Heart left ventricle (tissue), 13 donors: Measurements from ENCODE around the gene KRT8.

ENCODE experiments used
- CTCF ChIP-seq, 12 donors: fragments of 200-600 bp; sonication (generic) in 4 of 12; IDR thresholded peaks; one replicate each; pipeline versions ENCODE4 v1.5.0 to v1.8.0; 2018 to 2022; ENCODE audit warnings: antibody characterized with exemption in 12 of 12, mild to moderate bottlenecking in 5 of 12
- POLR2A ChIP-seq, 2 donors: fragments of 450-650 bp; IDR thresholded peaks; one replicate each; pipeline ENCODE4 v1.6.1; 2017; ENCODE audit warnings: antibody characterized with exemption in 2 of 2, mild to moderate bottlenecking in 2 of 2, moderate library complexity in 2 of 2
- donor health status: ischemic (EF 13 %, LVEDD 7.1; RV severe dilation, severe dysfunction).
- donor health status: DM: no; HTN: yes; CAD: no.
- donor health status: DM: no; HTN: no; CAD: no.
- donor health status: ischemic (EF 25% LVEDD 6.9; RV normal size, moderate dysfunction).
- donor health status: ischemic (EF 25% LVEDD 5.7; RV mildly dilated, moderate dysfunction).
- donor health status: ischemic (EF 35%, LVEDD 5.7; RV mildly dilated, moderate dysfunction).
- donor health status: nonischemic (EF 11% LVEDD 7.7; RV severe dilation, severe dysfunction).
- donor health status: DM: yes; HTN: yes; CAD: no.
- donor health status: PGD.
- donor health status: ischemic (EF 29% LVEDD 5.4; RV normal size, mild dysfunction).
- donor health status: nonischemic (EF 23%, LVEDD 6.1; RV moderate dilation, normal function).

- TF ChIP-seq CTCF (IDR thresholded peaks at IDR 0.05) (no peak), POLR2A (IDR thresholded peaks at IDR 0.05) (no peak)
Measured at GRCh38 chr12:52871291-52872039, 33.4 kb downstream of the KRT8 start.
